GM12873 (cell line): ENCODE results near the gene SMIM1.

Experiments
- CTCF ChIP-seq: IDR thresholded peaks from 2 replicates; pipeline ENCODE4 v1.5.1; 2012; ENCODE audit warnings: low read depth, mild to moderate bottlenecking, moderate library complexity, low read length, control low read depth; ENCODE audit not compliant: insufficient read depth; ENCODE audit errors: missing control alignments

The SMIM1 gene

GRCh38 chr1:3762151-3762872 lies 10.2 kb upstream of the SMIM1 start:
- TF ChIP-seq CTCF: no peak

GRCh38 chr1:3762873-3763228 lies 9.7 kb upstream of the SMIM1 start:
- TF ChIP-seq CTCF: no peak

GRCh38 chr1:3763351-3764125 lies 9.0 kb upstream of the SMIM1 start:
- TF ChIP-seq CTCF: no peak

GRCh38 chr1:3767328-3767925 lies 5.1 kb upstream of the SMIM1 start:
- TF ChIP-seq CTCF: no peak

GRCh38 chr1:3768811-3769390 lies 3.6 kb upstream of the SMIM1 start:
- TF ChIP-seq CTCF: no peak

GRCh38 chr1:3770047-3770765 lies 2.3 kb upstream of the SMIM1 start:
- TF ChIP-seq CTCF: no peak
